ENCODE results near the gene PUSL1.
A peak's percentile ranks its signal among the peaks of the same experiment; 100 is the strongest.

The PUSL1 gene

DNA sequence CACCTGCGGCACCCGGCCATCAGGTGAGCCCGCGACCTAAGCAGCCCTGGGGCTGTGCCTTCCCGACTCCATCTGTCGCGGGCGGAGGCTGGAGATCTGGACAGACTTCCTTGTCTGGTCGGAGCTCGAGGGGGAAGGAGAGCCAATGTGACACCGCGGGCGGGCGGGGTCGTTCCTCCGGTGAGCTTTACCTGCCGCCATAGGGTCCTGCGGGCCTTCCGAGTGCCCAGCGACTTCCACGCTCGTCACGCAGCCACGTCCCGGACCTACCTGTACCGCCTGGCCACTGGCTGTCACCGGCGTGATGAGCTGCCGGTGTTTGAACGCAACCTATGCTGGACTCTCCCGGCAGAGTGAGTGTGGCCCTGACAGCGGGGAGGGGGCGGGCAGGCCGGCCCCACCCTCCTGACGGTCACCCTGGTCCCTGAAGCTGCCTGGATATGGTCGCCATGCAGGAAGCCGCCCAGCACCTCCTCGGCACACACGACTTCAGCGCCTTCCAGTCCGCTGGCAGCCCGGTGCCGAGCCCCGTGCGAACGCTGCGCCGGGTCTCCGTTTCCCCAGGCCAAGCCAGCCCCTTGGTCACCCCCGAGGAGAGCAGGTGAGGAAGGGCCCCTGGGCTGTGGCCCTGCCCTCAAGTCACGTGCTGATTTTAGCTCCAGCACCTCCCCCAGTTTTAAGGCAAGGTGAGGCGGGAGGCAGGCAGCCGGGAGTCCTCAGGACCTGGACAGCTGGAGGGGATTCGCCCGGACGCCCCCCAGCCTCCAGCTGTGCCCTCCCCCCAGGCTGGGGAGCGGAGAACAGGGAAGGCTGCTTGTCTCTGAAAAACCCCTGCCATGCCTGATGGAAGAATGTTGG is 1.1 kb downstream of the PUSL1 start:
- TF ChIP-seq, protein P1, sequence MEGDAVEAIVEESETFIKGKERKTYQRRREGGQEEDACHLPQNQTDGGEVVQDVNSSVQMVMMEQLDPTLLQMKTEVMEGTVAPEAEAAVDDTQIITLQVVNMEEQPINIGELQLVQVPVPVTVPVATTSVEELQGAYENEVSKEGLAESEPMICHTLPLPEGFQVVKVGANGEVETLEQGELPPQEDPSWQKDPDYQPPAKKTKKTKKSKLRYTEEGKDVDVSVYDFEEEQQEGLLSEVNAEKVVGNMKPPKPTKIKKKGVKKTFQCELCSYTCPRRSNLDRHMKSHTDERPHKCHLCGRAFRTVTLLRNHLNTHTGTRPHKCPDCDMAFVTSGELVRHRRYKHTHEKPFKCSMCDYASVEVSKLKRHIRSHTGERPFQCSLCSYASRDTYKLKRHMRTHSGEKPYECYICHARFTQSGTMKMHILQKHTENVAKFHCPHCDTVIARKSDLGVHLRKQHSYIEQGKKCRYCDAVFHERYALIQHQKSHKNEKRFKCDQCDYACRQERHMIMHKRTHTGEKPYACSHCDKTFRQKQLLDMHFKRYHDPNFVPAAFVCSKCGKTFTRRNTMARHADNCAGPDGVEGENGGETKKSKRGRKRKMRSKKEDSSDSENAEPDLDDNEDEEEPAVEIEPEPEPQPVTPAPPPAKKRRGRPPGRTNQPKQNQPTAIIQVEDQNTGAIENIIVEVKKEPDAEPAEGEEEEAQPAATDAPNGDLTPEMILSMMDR (conservative IDR thresholded peaks at IDR 0.05), result no peak
- peak overlapping the region; percentile 96 for H3K27ac ChIP-seq

DNA sequence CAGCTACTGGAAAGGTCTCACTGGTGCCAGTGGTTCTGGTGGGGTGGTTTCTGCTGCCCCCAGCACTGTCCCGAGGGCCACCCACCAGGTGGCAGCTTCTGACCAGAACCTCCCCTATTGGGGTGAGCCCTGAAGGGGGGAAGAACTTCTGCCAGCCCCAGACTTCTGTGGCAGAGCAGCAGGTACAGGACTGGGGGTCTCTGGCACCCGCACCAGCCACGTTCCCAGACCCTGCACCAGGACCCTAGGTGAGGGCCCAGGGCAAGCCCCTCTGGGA is 1.6 kb downstream of the PUSL1 start:
- TF ChIP-seq, protein P1 (conservative IDR thresholded peaks at IDR 0.05), result no peak
- peak overlapping the region; percentile 96 for H3K27ac ChIP-seq

DNA sequence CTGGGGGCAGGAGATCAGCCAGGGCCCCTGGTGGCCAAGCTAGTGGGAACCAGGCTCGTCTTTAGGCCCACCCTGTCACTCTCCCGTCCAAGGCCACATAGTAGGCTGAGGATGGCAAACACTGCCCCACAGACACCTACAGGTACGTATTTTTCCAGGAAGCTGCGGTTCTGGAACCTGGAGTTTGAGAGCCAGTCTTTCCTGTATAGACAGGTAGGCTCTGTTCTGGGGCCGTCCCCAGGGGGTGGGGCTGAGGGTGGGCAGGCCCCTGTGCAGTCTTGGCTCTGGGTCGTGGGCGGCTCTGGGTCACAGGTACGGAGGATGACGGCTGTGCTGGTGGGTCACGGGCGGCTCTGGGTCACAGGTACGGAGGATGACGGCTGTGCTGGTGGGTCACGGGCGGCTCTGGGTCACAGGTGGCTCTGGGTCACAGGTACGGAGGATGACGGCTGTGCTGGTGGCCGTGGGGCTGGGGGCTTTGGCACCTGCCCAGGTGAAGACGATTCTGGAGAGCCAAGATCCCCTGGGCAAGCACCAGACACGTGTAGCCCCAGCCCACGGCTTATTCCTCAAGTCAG is 2.2 kb downstream of the PUSL1 start:
- TF ChIP-seq, protein P1 (conservative IDR thresholded peaks at IDR 0.05), result no peak
- peak overlapping the region; percentile 96 for H3K27ac ChIP-seq

DNA sequence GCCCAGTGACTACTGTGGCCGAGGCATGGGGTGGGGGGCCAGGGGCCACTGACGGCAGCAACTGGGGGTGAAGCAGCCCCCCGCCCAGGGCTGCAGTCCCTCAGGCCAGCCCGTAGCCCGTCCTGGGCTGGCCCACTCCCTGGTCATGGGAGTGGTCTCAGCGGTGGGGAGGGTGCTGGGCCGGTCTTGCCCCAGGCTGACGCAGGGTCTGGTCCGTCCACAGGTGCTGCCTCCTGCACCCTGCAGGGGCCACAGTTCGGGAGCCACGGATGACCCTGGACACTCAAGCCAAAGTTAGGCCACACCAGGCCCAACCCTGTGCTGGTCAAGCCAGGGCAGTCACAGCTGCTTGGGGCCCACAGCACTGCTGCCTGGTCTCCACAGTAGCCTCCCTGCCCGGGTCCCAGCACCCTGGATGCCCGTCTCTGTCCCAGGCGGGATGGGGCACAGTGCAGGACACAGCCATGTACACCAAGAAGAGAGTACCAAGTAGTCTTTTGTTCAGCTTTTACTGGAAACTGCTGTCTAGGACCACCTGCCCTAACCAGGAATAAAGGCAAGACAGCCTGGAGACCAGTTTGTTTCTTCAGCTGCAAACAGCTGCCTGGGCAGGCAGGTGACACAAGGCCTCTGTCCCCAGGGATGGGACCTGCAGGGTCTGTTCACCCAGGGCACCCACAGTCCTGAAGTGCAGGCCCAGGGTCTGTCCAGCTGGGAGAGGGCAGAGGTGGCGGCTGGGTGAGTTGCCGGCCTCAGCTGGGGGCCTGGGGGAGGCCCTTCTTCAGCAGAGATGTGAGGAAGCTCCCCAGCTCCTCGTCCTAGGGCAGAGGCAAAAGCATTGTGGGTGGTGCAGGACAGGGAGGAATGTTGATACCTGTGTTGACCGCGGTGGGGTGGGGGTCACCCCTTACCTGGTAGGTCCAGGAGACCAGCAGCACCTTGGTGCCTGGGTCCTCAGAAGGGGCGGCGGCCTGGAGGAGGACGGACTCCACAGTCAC is 3.0 kb downstream of the PUSL1 start:
- TF ChIP-seq, protein P1 (conservative IDR thresholded peaks at IDR 0.05), result no peak
- peak overlapping the region; percentile 96 for H3K27ac ChIP-seq

DNA sequence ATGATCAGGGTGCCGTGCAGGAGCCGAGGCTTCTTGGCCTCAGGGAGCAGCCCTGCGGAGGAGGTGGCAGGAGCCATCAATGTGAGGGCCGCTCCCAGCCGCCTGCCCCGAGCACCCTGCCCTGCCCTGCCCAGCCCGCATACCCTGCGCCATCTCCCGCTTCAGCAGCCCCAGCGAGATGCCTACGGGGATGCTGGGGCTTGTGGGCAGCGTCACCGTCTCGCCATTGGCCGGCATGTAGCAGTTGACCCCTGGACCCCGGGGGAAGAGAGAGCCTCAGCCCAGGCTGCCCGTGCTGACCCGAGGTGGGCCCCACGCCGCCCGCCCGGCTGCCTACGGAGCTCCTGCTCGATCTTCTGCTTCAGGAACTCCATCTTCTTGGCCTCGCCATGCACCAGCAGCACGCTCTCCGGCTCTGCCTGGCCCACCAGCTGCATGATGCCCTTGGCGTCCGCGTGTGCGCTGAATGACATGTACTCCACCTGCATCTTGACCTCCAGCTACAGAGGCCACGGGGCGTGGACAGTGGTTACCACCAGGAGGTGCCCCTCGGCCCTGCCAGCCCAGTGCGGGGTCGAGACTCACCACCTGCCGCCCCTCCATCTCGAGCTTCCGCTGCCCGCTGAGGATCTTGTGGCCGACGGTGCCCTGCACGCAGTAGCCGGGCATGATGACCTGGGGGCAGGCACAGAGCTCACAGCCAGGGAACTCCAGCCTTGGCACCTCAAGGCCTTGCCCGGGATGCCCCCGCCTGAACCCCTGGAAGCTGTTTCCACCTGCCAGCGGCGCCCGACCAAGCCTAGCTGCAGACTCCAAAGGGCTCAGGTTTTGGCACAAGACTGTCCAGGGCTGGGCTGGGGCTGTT is 4.3 kb downstream of the PUSL1 start:
- TF ChIP-seq, protein P1 (conservative IDR thresholded peaks at IDR 0.05), result no peak

DNA sequence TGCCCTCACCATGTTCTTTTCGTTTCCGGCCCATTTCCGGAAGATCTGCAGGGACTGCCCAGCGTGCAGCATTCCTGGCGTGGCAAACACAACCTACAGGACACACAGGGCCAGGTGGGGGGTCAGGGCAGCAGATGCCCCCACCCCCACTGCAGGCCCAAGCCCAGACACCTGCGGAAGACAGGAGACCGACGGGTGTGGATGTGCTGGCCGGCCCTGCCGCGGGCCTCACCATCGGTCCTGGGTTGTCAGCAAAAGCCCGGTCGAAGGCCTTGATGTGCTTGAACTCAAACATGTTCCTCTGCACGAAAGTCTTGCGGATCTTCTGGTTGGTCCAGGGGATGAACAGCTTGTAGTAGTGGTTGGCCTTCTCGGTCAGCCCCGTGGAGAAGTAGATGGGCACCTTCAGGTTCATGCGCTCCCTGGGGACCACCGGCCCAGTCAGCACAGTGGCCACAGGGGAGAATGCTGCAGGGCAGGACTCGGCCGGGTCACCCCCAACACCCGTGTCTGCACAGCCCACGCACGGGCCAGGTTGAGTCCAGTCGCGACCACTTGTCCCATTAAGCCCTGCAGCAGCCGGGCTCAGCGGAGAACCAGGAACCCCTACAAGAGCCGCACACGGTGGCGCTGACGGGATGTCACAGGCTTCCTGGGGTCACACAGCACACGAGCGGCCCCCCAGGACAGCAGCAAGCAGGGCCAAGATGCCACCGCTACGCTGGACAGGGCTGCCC is 5.3 kb downstream of the PUSL1 start:
- no peak overlapping the region for H3K27ac ChIP-seq

More for the DNA sequence above, 4.3 kb downstream of the PUSL1 start:
- no peak overlapping the region for H3K27ac ChIP-seq

More for the DNA sequence above, 5.3 kb downstream of the PUSL1 start:
- TF ChIP-seq, protein P1 (conservative IDR thresholded peaks at IDR 0.05), result no peak
